ENCODE data around the gene FOXE1.
A peak's percentile ranks its signal among the peaks of the same experiment; 100 is the strongest.

Gene FOXE1

DNA sequence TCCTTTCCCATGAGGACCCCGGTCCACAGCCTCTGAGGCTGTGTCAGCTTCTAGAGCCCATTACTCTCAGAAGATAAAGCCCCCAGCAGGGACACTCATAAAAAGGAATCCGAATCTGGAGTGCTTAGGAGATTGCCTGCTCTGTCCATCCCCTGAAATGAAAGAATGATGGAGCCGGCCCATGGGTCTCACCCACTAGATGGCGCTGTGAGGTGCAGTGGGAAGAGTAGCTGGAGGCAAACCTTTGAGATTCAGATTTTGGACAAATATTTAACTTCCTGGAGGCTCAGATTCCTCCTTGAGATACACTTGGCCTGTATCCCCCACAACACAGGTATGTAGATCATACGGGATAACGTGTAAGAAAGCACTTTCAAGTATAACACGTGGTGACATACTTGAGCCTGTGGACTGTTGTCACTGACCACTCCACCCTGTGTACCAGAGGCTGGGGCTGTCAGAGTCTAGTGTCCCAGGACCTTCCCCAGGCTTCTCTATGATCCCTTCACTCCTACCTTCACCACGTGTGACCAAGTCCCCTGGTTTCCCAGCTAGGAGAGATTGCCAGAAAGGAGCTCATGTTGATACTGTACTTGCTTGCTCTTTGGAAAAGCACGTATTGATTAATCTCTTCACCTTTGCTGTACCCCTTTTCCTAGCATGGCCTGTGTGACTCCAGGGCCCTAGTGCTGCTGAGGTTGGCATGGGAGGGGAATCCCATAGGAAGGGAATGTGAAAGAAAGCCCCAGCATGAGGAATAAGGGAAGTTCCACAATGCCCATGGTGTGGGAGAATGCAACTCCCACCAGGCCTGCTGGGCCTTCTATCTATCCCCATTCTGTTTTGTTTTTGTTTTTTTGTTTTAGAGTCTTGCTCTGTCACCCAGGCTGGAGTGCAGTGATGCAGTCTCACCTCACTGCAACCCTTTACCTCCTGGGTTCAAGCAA is 37.2 kb downstream of the FOXE1 start:
- H3K9me3 ChIP-seq (ENCODE audit: insufficient read depth, low read length, severe bottlenecking) = no peaks in the 10 kb centered on the region
- H3K9ac ChIP-seq (ENCODE audit: low read depth, low read length) = no peak overlapping the region
- TF ChIP-seq EZH2 (IDR thresholded peaks at IDR 0.05; ENCODE audit: borderline replicate concordance, low read depth, low read length, severe bottlenecking) = no peak
- TF ChIP-seq, protein P1, sequence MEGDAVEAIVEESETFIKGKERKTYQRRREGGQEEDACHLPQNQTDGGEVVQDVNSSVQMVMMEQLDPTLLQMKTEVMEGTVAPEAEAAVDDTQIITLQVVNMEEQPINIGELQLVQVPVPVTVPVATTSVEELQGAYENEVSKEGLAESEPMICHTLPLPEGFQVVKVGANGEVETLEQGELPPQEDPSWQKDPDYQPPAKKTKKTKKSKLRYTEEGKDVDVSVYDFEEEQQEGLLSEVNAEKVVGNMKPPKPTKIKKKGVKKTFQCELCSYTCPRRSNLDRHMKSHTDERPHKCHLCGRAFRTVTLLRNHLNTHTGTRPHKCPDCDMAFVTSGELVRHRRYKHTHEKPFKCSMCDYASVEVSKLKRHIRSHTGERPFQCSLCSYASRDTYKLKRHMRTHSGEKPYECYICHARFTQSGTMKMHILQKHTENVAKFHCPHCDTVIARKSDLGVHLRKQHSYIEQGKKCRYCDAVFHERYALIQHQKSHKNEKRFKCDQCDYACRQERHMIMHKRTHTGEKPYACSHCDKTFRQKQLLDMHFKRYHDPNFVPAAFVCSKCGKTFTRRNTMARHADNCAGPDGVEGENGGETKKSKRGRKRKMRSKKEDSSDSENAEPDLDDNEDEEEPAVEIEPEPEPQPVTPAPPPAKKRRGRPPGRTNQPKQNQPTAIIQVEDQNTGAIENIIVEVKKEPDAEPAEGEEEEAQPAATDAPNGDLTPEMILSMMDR (IDR thresholded peaks at IDR 0.05; ENCODE audit: borderline replicate concordance, extremely low read depth, low read length, poor library complexity, severe bottlenecking) = peak; percentile 82
- H3K79me2 ChIP-seq (ENCODE audit: insufficient read depth, low read length) = no peaks in the 10 kb centered on the region
- DNase-seq = peak; percentile 51
- H3K36me3 ChIP-seq (ENCODE audit: insufficient read depth, low read length) = no peaks in the 10 kb centered on the region
- no peak overlapping the region for H3K4me2 ChIP-seq (ENCODE audit: insufficient read depth, low read length)
- H3K4me1 ChIP-seq (ENCODE audit: insufficient read depth, low read length) = no peaks in the 10 kb centered on the region
- no peaks in the 10 kb centered on the region for H3K27me3 ChIP-seq (ENCODE audit: insufficient read depth, low read length, poor library complexity)
- no peaks in the 10 kb centered on the region for H4K20me1 ChIP-seq (ENCODE audit: insufficient read depth, low read length)
- no peak overlapping the region for H3K27ac ChIP-seq (ENCODE audit: low read length)
- no peak overlapping the region for H2AFZ ChIP-seq (ENCODE audit: low read depth, low read length)
- H3K4me3 ChIP-seq (ENCODE audit: low read depth in 1 of 2, low read length in 2 of 2) = no peak overlapping the region
- ATAC-seq (ENCODE audit: insufficient read depth, low read depth) = peak; percentile 56; the same call in 1 of the 3 replicates

DNA sequence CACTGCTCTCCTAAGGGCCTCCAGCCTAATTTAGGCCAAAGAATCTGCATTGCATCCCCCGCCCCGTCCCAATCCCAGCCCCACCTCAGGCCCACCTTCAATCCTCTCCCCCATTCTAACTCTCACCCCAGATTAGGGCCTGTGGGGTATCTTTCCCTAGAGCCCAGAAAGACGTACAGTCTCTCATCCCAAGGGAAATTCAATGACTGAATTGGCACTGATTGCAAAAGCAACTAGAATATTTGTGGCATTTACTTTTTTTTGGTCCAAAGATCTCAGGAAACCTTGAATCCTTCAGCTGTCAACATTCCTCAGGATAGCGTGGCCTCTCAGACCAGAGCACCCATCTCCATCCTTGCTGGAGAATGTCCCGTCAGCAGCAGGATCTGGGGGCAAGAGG is 38.7 kb downstream of the FOXE1 start:
- H3K79me2 ChIP-seq (ENCODE audit: insufficient read depth, low read length) = no peaks in the 10 kb centered on the region
- no peaks in the 10 kb centered on the region for H3K9me3 ChIP-seq (ENCODE audit: insufficient read depth, low read length, severe bottlenecking)
- no peaks in the 10 kb centered on the region for H3K36me3 ChIP-seq (ENCODE audit: insufficient read depth, low read length)
- H3K9ac ChIP-seq (ENCODE audit: low read depth, low read length) = no peak overlapping the region
- H2AFZ ChIP-seq (ENCODE audit: low read depth, low read length) = no peak overlapping the region
- H3K4me2 ChIP-seq (ENCODE audit: insufficient read depth, low read length) = no peak overlapping the region
- no peak for TF ChIP-seq EZH2 (IDR thresholded peaks at IDR 0.05; ENCODE audit: borderline replicate concordance, low read depth, low read length, severe bottlenecking)
- TF ChIP-seq, protein P1 (IDR thresholded peaks at IDR 0.05; ENCODE audit: borderline replicate concordance, extremely low read depth, low read length, poor library complexity, severe bottlenecking) = no peak
- H3K4me3 ChIP-seq (ENCODE audit: low read depth in 1 of 2, low read length in 2 of 2) = no peak overlapping the region
- ATAC-seq (ENCODE audit: insufficient read depth, low read depth) = no peak
- H3K27ac ChIP-seq (ENCODE audit: low read length) = no peak overlapping the region
- no peak for DNase-seq
- H4K20me1 ChIP-seq (ENCODE audit: insufficient read depth, low read length) = no peaks in the 10 kb centered on the region
- H3K27me3 ChIP-seq (ENCODE audit: insufficient read depth, low read length, poor library complexity) = no peaks in the 10 kb centered on the region
- H3K4me1 ChIP-seq (ENCODE audit: insufficient read depth, low read length) = no peaks in the 10 kb centered on the region

DNA sequence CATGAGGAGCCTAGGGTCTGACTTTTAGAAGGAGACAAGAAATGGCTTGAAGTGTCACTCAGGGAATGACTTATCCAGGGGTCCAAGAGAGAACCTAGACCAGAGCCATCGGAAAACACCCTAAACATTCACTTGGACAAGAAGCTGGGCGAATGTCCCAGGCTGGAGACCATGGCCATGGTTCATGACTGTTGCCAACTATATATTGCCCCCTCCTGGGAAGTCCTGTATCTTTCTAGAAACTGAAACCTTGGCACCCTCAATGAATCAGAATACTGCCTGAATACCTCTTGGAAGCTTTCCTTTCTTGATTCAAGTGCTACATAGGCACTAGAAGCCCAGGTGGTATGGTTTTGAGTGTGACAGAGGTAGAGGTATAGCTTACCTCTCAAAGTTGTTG is 39.4 kb downstream of the FOXE1 start:
- Histone ChIP-seq H3K9me3 (ENCODE audit: insufficient read depth, low read length, severe bottlenecking) (no peaks in the 10 kb centered on the region), H3K4me3 (ENCODE audit: low read depth in 1 of 2, low read length in 2 of 2) (no peak overlapping the region), H3K27ac (ENCODE audit: low read length) (no peak overlapping the region), H3K36me3 (ENCODE audit: insufficient read depth, low read length) (no peaks in the 10 kb centered on the region), H3K4me2 (ENCODE audit: insufficient read depth, low read length) (no peak overlapping the region), H3K4me1 (ENCODE audit: insufficient read depth, low read length) (no peaks in the 10 kb centered on the region), H2AFZ (ENCODE audit: low read depth, low read length) (no peak overlapping the region), H3K9ac (ENCODE audit: low read depth, low read length) (no peak overlapping the region), H4K20me1 (ENCODE audit: insufficient read depth, low read length) (no peaks in the 10 kb centered on the region), H3K79me2 (ENCODE audit: insufficient read depth, low read length) (no peaks in the 10 kb centered on the region), H3K27me3 (ENCODE audit: insufficient read depth, low read length, poor library complexity) (no peaks in the 10 kb centered on the region)
- DNase-seq = no peak
- no peak for TF ChIP-seq EZH2 (IDR thresholded peaks at IDR 0.05; ENCODE audit: borderline replicate concordance, low read depth, low read length, severe bottlenecking)
- TF ChIP-seq, protein P1 (IDR thresholded peaks at IDR 0.05; ENCODE audit: borderline replicate concordance, extremely low read depth, low read length, poor library complexity, severe bottlenecking) = no peak
- no peak for ATAC-seq (ENCODE audit: insufficient read depth, low read depth)

All from DND-41 (cell line).